Tongue (tissue), 2 donors: ENCODE data around the gene MMP25. TPM values are rescaled to one million over a fixed set of nuclear protein-coding genes. Genes with fewer than 3 reads are reported as not detected.
"Not testable (repeated sequence)": the region's sequence is repeated elsewhere in the genome, so short reads cannot be mapped to it uniquely, and the experiment has no call there.

Experiments used
- DNase-seq: peaks from one replicate; pipeline ENCODE4 v3.0.0-alpha.2; 2015
- total RNA-seq: library from RNA; depleted of rRNA; stranded (reverse); fragments of >200 nt; gene quantifications from one replicate; pipeline ENCODE4 v1.2.3, GENCODE V29; 2014

The MMP25 gene
- total RNA-seq, 1 donor from 2014 or later, result 0.41 TPM

DNA sequence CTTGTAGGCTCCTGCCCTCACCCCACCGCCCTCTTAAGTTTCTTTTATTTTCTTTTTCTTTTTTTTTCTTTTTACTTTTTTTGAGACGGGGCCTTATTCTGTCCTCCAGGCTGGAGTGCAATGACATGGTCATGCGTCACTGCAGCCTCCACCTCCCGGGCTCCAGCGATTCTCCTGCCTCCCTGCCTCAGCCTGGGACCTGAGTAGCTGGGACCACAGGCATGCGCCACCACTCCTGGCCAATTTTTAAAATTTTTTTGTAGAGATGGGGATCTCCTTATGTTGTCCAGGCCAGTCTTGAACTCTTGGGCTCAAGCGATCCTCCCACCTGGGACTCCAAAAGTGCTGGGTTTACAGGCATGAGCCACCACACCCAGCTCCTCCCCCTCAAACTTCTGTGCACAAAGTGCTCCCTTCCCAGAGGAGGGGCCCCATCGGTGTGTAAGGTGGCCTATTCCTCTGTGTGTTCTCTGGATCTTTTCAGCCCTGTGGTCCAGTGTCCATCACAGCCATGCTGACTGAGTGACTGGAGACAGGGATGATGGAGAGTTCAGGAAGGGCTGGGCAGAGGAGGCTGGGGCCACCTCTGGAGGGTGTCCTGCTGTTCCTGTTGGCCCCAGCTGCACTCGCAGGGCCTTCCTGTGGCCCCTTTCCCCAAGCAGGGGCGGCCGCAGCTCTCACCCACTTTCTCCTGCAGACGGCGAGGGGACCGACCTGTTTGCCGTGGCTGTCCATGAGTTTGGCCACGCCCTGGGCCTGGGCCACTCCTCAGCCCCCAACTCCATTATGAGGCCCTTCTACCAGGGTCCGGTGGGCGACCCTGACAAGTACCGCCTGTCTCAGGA, 10.2 kb downstream of the MMP25 start:
- DNase-seq, result no peak

DNA sequence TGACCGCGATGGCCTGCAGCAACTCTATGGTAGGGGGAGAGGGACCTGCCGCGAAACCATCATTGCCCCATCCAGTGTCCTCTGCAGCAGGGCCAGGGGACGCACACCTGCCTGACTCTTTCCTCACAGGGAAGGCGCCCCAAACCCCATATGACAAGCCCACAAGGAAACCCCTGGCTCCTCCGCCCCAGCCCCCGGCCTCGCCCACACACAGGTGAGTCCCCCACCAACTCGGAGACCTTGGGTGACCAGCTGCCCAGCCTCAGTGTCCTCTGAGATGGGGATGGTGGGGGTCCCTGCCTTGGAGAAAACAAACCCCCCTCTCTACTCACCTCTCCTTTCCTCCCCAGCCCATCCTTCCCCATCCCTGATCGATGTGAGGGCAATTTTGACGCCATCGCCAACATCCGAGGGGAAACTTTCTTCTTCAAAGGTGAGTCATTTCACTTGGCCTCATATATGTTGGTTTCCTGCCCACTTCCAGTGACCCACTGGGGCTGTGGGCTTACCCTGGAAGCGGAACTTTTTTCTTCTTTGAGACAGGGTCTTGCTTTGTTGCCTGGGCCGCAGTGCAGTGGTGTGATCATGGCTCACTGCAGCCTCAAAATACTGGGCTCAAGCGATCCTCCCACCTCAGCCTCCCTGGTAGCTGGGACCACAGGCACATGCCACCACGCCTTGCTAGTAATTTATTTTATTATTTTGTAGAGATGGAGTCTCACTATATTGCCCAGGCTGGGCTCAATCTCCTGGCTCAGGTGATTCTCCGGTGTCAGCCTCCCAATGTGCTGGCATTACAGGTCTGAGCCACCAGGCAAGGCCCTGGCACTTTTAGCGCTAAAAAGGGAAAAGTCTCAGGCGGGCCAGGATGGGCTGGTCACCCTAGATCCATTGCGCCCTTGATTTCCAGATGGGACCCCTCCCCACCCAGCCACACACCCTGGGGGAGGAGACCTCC, 11.1 kb downstream of the MMP25 start:
- DNase-seq, result no peak

DNA sequence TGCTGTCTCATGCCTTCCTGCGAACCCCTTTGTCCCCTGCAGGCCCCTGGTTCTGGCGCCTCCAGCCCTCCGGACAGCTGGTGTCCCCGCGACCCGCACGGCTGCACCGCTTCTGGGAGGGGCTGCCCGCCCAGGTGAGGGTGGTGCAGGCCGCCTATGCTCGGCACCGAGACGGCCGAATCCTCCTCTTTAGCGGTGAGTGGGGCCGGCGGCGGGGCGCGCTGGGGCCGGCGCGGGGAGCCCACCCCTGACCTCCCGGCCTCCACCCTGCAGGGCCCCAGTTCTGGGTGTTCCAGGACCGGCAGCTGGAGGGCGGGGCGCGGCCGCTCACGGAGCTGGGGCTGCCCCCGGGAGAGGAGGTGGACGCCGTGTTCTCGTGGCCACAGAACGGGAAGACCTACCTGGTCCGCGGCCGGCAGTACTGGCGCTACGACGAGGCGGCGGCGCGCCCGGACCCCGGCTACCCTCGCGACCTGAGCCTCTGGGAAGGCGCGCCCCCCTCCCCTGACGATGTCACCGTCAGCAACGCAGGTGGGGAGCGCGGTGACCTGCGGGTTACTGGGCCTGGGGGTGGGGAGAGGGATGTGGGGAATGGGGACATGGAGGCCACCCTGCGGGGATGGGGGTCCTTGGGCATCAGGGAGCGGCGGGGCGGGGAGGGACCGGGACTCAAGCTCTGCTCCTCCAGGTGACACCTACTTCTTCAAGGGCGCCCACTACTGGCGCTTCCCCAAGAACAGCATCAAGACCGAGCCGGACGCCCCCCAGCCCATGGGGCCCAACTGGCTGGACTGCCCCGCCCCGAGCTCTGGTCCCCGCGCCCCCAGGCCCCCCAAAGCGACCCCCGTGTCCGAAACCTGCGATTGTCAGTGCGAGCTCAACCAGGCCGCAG, 12.0 kb downstream of the MMP25 start:
- peak; percentile 40 for DNase-seq

DNA sequence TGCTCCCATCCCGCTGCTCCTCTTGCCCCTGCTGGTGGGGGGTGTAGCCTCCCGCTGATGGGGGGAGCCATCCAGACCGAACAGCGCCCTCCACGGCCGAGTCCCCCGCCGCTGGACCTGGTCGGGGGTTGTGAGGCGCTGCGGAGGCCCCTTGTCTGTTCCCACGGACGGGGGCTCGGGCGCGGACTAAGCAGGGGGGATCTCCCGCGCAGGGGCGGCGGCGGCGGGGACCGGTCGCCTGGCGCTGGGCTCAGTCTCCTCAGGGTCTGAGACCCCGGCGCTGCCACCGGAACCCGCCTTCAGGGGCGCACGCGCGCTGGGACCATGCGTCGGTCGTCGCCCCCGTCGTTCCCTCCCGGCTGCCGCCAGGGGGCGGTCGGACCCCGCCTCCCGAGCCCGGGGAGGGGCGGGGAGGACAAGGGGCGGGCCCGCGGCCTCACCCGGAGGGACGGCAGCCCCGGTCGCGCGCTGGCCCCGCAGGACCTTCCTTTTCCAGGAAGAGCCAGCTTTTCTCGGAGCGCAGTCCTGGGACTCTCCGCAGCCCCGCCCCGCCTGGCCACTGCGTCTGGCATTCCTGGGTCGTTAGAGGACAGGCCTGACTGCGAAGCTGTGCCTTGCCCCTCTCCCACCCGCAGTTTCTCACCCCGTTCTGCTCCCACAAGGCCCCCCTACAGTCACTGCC, 12.8 kb downstream of the MMP25 start:
- DNase-seq, result peak; percentile 93

DNA sequence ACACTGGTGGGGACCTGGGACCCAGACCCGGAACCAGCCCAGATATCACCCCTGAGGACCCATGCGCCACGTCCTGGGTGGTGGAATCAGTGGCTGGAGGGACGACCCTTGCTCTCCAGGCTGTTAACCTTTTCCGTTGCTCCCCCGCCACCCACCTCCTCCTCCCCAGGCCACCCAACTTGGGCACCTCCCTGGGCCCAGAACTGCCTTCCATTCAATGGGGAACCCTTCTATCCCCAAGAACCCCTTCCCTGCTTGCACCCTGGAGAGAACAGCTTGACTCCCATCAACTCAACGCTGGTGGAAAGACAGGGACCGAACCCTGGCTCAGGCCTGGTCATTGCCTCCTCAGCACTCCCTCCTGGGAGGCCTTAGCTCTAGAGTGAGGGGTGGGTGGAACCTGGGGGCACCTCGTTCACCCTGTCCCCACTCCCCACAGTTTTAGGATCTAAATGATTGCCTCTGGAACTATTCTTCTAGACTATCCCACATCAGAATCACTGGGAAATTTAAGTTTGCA, 13.4 kb downstream of the MMP25 start:
- DNase-seq, result no peak

DNA sequence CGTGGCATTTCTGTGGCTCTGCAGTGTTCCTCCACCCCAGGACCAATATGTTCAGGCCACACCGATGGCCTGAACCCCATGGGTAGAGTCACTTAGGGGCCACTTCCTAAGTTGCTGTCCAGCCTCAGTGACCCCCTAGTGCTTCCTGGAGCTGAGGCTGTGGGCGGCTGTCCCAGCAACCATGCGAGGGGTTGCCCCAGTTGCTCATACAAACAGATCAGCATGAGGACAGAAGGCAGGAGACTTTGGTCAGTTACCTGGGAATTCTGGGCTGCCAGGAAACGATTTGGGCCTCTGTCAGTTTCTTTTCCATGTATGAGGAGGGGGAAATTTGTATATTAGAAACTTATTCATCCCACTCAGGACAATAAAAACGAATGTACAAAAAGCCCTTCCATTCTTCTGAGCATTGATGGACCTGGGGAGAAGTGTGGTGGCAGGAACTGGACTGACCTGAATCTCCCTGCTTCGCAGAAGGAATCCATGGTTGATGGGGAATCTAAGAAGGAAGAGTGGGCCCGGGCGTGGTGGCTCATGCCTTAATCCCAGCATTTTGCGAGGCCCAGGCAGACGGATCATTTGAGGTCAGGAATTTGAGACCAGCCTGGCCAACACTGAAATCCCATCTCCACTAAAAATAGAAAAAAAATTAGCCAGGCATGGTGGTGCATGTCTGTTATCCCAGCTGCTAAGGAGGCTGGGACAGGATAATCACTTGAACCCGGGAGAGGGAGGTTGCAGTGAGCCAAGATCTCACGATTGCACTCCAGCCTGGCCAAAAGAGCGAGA, 14.2 kb downstream of the MMP25 start:
- peak; percentile 76 for DNase-seq

DNA sequence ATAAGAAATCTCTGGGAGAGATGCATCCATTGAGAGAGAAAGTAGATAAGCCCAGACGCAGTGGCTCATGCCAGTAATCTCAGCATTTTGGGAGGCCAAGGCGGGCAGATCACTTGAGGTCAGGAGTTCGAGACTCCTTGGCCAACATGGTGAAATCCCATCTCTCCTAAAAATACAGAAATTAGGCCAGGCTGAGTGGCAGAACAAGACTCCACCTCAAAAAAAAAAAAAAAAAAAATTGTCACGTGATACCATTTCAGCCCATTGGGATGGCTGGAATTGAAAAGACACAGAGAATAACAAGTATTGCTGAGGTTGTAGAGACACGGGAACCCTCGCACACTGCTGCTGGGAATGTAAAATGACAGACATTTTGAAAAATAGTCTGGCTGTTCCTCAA, 16.2 kb downstream of the MMP25 start:
- DNase-seq, result no peak

DNA sequence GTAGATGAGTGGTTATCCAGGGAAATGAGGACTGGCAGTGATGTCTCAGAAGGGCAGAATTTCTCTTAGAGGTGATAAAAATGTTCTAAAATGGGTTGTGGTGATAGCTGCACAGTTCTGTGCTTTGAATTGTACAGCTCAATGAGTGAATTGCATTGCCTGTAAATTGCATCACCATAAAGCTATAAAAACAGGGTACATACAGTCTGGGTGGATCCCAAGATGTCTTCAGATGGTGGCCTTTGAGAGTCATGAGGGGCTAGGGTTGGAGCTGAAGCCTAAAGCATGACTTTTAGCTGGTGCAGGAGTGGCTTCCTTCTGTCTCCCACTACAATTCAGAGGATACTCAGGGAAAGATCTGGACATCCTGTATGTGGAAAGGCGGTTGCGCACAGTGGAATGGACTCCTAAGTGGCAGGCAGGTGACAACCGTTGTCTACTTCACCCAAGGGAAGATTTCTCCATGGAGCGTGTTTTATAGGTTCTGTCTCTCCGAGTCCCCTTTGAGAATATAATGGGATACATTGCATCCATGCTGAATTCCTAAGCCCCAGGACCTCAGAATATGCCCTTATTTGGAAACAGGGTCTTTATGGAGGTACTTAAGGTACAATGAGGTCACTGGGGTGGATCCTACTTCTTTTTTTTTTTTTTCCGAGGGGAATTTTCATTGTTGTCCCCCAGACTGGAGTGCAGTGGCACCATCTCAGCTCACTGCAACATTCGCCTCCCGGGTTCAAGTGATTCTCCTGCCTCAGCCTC, 17.4 kb downstream of the MMP25 start:
- DNase-seq, result no peak

DNA sequence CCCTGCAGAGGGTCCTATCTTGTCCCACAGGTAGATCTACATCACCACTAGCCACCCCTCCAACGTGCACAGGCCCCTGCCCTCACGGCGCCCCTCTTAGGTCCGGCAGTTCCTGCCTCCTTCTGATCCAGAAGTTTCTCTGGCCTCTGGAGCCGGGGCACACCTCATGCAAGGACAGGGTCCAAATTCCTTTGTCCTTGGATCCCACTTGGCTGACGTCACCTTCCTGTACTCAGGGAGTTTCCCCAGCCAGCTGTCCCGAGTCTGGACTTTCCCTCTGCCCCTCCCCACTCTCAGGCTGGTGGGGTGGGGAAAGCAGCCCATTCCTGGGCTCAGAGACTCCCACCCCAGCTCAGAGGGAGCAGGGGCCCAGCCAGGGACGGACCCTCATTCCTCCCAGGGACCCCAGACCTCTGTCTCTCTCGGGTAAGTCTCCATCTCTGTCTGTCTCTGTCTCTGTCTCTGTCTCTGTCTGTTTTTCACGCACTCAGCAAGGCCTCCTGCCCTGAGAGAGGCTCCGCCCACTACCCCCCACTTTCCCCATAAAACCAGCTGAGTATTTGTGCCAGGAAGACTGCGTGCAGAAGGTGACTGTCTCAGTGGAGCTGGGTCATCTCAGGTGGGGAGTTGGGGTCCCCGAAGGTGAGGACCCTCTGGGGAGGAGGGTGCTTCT, 18.8 kb downstream of the MMP25 start, which contains the start of gene IL32:
Gene IL32, plus strand, starts transcription at position 572 of the 673 bp plus-strand sequence. CDS start 172 bp downstream, outside the sequence.
- DNase-seq, result peak; percentile 86

DNA sequence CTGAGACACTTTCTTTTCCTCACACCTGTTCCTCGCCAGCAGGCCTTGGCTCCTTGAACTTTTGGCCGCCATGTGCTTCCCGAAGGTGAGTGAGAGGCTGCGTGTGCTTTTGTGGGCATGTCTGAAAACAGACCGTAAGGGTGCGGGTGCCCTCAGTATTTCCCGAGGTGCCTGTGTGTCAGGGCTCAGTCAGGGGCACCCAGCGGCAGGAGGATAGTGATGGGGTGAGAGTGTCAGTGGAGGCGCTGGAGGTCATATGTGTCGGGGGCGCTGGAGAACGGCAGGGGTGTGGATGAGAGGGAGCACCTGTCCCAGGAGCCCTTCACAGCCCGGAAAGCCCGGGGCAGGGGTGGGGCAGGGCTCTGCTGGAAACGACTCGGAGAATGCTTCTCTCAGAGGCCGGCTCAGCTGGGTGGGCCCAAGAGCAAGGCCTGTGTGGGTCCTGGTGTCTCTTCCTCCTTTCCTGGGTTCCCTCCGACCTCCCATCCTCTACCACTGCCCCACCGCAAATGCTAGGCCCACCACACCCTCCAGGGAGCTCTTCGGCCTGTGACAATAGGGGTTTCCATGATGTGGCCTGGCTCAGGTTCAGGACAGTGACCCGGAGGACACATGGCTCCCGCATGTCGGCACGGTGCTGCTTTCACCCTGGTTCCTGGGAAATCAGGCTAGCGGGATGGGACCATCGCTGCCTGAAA, 19.5 kb downstream of the MMP25 start:
- DNase-seq, result no peak

DNA sequence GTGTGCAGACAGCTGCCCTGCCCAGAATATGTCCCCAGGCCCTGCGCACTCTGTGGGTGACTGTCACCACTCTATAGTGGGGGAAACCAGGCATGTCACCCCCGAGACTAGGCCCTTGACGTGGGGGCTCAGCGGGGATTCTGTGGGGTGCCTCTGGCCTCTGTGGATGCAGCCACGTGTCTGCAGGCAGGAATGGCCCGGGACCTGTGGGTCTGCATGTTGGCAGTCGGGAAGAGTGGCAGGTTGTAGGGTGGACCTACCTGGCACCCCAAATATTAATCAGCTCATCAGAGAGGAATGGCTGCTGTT, 20.0 kb downstream of the MMP25 start:
- no peak for DNase-seq

DNA sequence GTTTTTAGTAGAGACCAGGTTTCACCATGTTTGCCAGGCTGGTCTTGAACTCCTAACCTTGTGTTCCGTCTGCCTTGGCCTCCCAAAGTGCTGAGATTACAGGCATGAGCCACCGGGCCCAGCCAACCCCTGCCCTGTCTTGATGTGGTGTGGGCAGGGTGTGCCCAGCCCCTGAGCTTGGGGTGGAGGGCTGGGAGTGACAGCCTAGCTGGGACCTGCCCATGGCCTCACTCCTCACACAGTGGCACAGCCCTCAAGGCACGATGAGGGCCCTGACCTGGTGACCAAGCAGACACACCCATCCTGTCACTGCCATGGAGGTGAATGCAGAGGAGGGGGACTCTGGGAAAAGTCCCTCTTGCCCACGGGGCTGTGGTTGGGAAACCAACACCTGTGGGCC, 22.1 kb downstream of the MMP25 start:
- no peak for DNase-seq

DNA sequence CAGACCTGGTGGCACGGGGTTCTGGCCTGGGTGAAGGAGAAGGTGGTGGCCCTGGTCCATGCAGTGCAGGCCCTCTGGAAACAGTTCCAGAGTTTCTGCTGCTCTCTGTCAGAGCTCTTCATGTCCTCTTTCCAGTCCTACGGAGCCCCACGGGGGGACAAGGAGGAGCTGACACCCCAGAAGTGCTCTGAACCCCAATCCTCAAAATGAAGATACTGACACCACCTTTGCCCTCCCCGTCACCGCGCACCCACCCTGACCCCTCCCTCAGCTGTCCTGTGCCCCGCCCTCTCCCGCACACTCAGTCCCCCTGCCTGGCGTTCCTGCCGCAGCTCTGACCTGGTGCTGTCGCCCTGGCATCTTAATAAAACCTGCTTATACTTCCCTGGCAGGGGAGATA, 22.8 kb downstream of the MMP25 start:
- not testable (repeated sequence) for DNase-seq

DNA sequence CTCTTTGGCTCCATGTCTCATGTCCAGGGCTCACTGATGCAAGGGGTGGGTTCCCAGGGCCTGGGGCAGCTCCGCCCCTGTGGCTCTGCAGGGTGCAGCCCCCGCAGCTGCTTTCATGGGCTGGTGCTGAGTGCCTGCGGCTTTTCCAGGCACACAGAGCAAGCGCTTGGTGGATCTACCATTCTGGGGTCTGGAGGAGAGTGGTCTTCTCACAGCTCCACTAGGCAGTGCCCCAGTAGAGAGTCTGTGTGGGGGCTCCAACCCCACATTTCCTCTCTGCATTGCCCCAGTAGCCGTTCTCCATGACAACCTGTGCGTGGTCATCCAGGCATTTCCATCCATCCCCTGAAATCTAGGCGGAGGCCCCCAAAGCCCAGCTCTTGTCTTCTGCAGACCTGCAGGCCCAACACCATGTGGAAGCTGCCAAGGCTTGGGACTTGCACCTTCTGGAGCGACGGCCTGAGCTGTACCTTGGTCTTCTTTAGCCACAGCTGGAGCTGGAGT, 24.3 kb downstream of the MMP25 start:
- no peak for DNase-seq

DNA sequence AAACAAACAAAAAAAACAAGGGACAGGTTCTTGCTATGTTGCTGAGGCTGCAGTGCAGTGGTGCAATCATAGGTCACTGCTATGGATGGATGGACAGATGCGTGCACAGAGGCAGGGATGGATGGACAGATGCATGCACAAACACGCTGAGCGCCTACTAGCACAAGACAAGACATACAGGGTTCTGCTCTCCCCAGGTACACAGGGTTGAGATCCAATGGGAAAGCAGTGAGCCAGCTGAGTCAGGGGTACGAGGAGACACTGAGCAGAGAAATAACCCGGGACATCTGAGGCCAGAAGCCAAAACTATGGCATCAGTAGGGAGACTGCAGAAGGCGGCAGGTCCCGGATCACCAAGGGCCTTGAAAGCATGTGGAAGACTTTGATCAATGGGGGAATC, 25.3 kb downstream of the MMP25 start:
- DNase-seq, result no peak

DNA sequence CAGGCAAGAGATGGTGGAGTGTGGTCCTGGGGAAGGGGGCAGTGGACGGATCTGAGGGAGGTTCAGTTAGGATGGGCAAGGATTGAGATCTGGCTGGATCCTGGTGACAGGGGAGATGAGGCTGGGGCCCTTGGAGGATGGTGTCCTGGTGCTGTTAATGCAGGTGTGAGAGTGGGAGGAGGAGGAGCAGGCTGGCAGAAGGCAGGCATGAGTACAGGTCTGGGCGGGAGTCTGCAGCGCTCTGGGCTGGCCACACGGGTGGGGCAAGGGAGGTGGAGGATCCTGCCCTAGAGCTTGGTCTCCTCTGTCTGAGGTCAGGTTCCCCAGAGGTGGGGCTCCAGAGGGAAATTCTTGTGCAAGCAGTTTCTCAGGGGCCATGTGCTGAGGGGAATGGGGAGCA, 25.8 kb downstream of the MMP25 start:
- DNase-seq, result not testable (repeated sequence)

DNA sequence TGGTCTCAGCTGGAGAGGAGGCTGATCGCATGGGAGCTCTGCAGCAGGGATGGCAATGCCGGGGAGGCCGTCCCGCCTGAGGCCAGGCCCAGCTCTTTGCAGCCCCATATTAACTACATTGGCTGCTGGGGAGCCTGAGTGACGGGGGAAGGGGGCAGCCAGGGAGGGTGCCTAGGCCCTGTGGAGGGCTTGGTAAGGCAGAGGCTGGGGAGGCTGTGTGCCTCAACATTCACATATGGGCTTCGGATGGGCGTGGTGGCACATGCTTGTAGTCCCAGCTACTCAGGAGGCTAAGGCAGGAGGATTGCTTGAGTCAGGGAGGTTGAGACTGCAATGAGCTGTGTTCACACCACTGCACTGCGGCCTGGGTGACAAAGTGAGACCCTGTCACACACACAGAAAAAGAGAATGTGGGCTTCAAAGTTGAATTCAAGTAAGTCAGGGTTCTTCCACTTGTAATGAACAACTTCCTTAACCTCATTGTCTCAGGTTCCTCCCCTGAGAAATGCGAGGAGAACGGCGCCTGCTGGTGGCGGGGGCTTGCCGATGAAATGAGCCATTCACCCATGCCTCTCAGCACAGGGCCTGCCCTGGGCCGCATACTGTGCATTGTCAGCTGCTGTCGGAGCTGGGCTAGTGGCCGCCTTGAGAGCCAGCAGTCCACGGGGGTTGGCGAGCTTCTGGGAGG, 26.4 kb downstream of the MMP25 start:
- not testable (repeated sequence) for DNase-seq

DNA sequence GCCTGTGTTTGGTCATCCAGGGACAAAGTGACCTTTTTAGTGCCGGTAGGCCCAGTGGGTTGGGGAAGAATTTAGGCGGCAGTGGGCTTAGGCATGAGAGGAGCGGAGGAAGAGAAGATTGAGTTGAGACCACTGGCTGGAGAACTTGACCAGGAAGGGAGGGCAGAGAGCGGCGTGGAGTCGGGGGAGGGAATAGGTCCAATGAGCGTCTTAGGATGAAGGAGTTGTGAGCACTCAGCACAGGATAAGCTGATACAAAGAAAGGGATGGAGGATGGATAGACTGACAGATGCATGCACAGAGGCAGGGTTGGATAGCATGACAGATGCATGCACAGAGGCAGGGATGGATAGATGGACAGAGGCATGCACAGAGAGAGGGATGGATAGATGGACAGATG, 27.1 kb downstream of the MMP25 start:
- DNase-seq, result no peak
